Activated naive CD4-positive, alpha-beta T cell treated with anti-CD3 and anti-CD28 coated beads, Interleukin-2, amount 50 U/mL, for 72 hours (primary cell): ENCODE data around the gene WDR35. TPM values are rescaled to one million over a fixed set of nuclear protein-coding genes. Genes with fewer than 3 reads are reported as not detected.

Experiments used
- ATAC-seq, 2 donors: fragments of 150-1000 bp; cut with Tn5 transposase; 2 replicates each; pipeline ENCODE4 v1.10.0; 2021; ENCODE audit warnings: mild to moderate bottlenecking in 2 of 2, moderate library complexity in 2 of 2
- DNase-seq, 2 donors: peaks; one replicate each; pipeline ENCODE4 v3.0.0; 2021 to 2022; ENCODE audit warnings: low spot score in 2 of 2
- H3K27ac Mint-ChIP-seq, 2 donors: one replicate each; pipeline ENCODE4 v1.8.0; 2022; ENCODE audit warnings: mild to moderate bottlenecking in 2 of 2, mixed read lengths in 2 of 2
- H3K36me3 Mint-ChIP-seq, 2 donors: one replicate each; pipeline ENCODE4 v1.8.0; 2022; ENCODE audit warnings: mixed read lengths in 2 of 2
- H3K9me3 Mint-ChIP-seq, 2 donors: one replicate each; pipeline ENCODE4 v1.8.0; 2022; ENCODE audit warnings: mixed read lengths in 2 of 2
- total RNA-seq, 2 donors: library from RNA; stranded (reverse); gene quantifications; one replicate each; pipeline ENCODE4 v1.2.3, GENCODE V29; 2022

WDR35 gene
- total RNA-seq, 2 donors from 2014 or later = 3.4 to 8.9 TPM

GRCh38 chr2:20015482-20016083, 25.7 kb upstream of the WDR35 start:
- no peak for DNase-seq
- H3K36me3 Mint-ChIP-seq = peaks cover 8 to 14% of the 10 kb centered on the region in 2 donors
- H3K27ac Mint-ChIP-seq = no peak overlapping the region
- peaks cover 2 to 12% of the 10 kb centered on the region in 2 donors for H3K9me3 Mint-ChIP-seq
- no peak for ATAC-seq

DNA sequence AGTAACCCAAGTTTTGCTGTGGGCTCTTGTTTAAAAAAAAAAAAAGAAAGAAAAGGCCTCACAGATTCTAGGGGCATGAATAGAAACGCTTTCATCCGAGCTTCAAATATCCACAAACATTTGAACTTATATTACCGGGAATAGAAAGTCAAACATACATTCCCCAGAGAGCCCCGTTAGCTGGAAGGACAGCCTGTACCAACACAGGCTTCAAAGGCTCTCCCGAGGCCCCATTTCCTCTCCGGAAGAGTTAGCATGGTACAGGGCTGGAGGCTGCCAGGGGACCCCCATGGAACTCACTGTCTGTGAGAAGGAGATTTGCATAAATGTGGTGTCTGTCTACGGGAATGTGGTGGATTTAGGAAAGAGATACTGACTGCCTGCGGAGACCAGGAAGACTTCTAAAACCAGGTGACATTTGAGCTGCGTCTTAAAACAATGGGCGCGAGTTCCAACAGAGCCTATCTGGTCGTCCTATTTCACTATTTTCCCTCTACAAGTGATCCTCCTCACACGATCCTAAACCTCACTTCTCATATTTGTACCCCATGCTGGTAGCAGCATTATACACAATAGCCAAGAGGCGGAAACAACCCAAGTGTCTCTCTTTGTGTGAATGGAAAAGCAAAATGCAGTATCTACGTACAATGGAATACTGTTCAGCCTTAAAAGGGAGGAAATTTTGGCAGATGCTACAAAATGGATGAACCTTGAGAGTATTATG, 23.4 kb upstream of the WDR35 start:
- no peak for DNase-seq
- no peak for ATAC-seq
- Mint-ChIP-seq H3K36me3 (no peaks in the 10 kb centered on the region), H3K27ac (no peak overlapping the region), H3K9me3 (no peaks in the 10 kb centered on the region)

DNA sequence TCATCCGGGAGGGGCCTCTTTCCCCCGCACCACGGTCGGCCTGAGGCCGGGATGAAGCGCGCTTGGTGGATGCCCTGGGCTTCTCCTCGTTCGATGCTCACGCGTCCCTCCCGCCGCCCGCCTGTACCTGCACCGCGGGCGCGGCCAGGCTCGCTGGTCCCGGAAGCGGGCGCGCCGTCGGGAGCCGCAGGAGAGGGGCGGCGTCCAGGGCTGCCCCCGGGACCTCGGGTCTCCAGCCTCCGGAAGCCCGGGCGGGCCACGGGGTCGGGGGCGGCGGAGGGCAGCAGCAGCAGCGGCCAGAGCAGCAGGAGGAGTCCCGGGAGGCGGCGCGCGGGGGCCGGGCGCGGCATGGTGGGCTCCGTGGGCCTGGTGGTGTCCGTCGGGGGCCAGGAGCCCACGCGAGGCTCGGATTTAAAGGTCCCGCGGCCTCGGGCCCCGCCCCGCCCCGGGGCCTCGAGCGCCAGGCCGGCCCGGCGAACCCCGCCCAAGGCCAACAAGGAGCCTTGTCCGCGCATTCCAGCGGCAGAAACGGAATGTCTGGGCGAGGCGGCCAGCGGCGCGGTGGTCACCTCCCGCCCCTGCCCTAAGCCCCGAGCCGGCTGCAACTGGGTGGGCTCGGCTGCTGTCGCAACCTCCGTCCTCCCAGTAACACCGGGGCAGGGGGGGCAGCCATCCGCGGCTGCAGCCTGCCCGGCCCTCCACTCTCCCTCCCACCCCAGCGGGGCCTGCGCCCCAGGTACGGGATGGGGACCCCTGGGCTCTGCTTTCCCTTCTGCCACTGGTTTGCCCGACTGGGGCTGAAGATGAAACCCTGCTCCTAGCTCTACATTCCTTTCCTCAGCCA, 22.6 kb upstream of the WDR35 start, which contains the start of gene MATN3:
Gene MATN3 (minus strand): TSS at position 387 of the 844 bp plus-strand sequence. CDS start 37 bp downstream, at position 350.
- H3K27ac Mint-ChIP-seq = no peak within 1 kb of the TSS
- DNase-seq = peak in 1 of 2 donors; percentile 25
- H3K36me3 Mint-ChIP-seq = no peaks in the 10 kb centered on the region
- ATAC-seq = peak; percentile 61 to 68
- no peaks in the 10 kb centered on the region for H3K9me3 Mint-ChIP-seq

DNA sequence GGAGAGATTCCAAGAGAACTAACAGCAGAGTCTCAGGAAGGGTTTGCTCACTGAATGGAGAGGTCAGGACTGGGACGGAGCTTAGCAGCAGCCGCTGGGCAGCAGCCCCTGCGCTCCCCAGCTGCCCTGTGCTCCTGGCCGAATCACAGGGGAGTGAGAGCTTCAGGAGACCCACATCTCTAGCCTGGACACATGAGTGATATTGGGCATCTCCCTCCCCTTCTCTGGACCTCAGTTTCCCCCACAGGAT, 22.1 kb upstream of the WDR35 start:
- no peak for DNase-seq
- H3K36me3 Mint-ChIP-seq = no peaks in the 10 kb centered on the region
- no peaks in the 10 kb centered on the region for H3K9me3 Mint-ChIP-seq
- no peak overlapping the region for H3K27ac Mint-ChIP-seq
- peak in 1 of 2 donors; percentile 18 for ATAC-seq

GRCh38 chr2:20011276-20012031, 21.5 kb upstream of the WDR35 start:
- no peak for DNase-seq
- Mint-ChIP-seq H3K27ac (no peak overlapping the region), H3K36me3 (no peaks in the 10 kb centered on the region), H3K9me3 (no peaks in the 10 kb centered on the region)
- ATAC-seq = no peak

DNA sequence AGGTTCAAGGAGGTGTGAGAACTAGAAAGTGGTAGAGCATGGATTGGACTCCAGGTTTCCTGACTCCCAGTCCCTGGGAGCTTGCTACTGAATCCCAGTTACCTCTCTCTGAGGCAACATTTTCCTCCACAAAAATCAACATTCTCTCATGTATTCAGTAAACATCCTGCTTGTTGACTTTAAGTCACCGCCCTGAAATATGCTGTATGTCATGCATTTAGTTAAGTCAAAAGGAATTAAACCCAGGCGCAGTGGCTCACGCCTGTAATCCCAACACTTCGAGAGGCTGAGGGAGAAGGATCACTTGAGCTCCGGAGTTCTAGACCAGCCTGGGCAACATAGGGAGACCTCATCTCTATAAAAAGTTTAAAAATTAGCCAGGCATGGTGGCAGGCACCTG, 18.8 kb upstream of the WDR35 start:
- Mint-ChIP-seq H3K36me3 (no peaks in the 10 kb centered on the region), H3K27ac (no peak overlapping the region), H3K9me3 (no peaks in the 10 kb centered on the region)
- DNase-seq = no peak
- no peak for ATAC-seq

- DNase-seq = no peak
- no peaks in the 10 kb centered on the region for H3K9me3 Mint-ChIP-seq
- no peaks in the 10 kb centered on the region for H3K36me3 Mint-ChIP-seq
- no peak for ATAC-seq
- no peak overlapping the region for H3K27ac Mint-ChIP-seq
These were observed 16.1 kb upstream of the WDR35 start for GRCh38 chr2:20005891-20006470.

DNA sequence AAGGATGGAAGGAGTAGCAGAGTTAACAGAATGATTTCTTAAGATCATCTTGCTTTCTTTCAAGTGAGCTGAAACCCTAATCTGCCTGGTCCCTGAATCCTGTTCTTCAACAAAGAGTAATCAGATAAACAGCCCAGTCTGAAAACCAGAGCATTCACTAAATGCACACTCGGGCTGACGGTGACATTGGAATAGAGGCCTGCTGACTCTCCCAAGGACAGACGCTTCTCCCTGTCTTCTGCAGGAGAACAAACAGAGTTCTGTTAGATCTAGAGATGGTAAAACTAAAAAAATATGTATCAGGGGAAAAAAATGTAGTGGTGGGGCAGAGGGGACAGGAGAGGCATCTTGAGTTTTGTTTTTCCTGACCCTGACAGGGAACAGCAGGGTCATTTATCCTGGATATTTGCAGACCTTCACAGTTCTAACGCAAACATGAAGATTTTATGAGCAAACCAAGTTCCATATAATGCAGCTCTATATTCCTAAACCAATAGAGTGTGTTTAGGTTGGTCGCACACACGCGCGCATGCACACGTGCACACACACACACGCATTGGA, 15.2 kb upstream of the WDR35 start:
- DNase-seq (no peak), ATAC-seq (no peak)
- no peaks in the 10 kb centered on the region for H3K9me3 Mint-ChIP-seq
- no peaks in the 10 kb centered on the region for H3K36me3 Mint-ChIP-seq
- no peak overlapping the region for H3K27ac Mint-ChIP-seq

DNA sequence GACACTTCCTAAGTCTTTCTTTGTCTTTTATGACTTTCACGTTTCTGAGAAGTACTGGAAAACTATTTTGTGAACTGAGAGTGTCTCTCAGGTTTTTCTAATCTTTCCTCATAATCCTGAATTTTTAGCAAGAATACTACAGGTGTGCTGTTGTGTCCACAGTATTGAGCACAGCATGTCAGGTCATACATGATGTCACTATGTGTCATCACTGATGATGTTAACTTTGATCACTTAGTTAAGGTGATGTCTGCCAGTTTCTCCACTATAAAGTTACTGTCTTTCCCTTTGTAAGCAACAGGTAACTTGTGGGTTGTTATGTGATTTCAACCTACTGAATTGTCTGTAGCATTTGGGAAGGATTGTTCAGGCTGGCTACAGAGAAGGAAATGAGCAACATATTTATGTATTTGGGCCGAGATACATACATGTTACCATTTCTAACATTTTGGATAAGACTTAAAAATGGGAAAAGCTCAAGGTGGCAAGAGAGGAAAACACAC, 11.5 kb upstream of the WDR35 start:
- Mint-ChIP-seq H3K27ac (no peak overlapping the region), H3K9me3 (no peaks in the 10 kb centered on the region), H3K36me3 (no peaks in the 10 kb centered on the region)
- DNase-seq = no peak
- ATAC-seq = no peak

DNA sequence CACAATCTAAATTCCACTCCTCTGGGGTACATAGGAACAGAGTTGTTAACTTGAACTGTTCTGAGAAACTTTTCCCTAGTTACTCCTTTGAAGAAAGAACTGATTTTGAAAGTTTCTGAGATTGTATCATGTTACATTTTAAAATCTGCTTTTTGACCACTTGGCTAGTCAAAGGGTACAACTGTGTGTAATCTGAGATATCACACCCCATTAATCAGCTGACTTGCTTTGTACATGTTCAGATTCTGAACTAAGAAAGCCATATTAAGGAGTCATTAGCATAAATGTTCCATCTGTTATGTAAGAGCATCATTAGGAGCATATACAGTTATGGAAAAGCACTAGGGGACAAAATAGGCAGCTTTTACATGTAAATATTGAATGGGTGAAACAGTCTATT, 3.8 kb upstream of the WDR35 start:
- ATAC-seq = no peak
- peaks cover 7 to 17% of the 10 kb centered on the region in 2 donors for H3K36me3 Mint-ChIP-seq
- H3K27ac Mint-ChIP-seq = no peak overlapping the region
- no peak for DNase-seq
- H3K9me3 Mint-ChIP-seq = no peaks in the 10 kb centered on the region

GRCh38 chr2:19991895-19992294, 2.0 kb upstream of the WDR35 start:
- Mint-ChIP-seq H3K36me3 (peaks cover 11 to 17% of the 10 kb centered on the region in 2 donors), H3K27ac (no peak overlapping the region), H3K9me3 (no peaks in the 10 kb centered on the region)
- ATAC-seq = no peak
- no peak for DNase-seq

DNA sequence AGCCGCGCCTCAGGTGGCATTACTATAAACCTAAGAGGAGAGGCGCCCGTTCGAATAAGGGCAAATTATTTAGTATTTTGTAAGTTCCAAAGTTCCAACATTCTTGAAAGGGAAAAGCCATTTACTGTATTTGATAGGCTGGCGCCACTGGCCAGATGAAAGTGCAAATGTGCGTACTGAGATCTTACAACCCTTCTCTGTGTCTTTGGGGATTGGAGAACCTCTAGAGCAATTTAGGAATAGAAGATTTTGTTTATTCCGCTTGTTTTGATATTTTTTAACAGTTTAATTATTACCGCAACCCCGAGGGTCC, 467 bp upstream of the WDR35 start:
- Mint-ChIP-seq H3K9me3 (no peaks in the 10 kb centered on the region), H3K27ac (peak overlapping the region; percentile 18 to 88), H3K36me3 (peaks cover 11 to 17% of the 10 kb centered on the region in 2 donors)
- no peak for ATAC-seq
- no peak for DNase-seq

- H3K27ac Mint-ChIP-seq = peak overlapping the region; percentile 88 to 92
- no peak for ATAC-seq
- no peak for DNase-seq
- peaks cover 11 to 17% of the 10 kb centered on the region in 2 donors for H3K36me3 Mint-ChIP-seq
- H3K9me3 Mint-ChIP-seq = no peaks in the 10 kb centered on the region
These were observed 601 bp downstream of the WDR35 start for GRCh38 chr2:19989342-19989666.

GRCh38 chr2:19988600-19988999, 1.3 kb downstream of the WDR35 start:
- H3K36me3 Mint-ChIP-seq = peaks cover 11 to 17% of the 10 kb centered on the region in 2 donors
- DNase-seq (no peak), ATAC-seq (no peak)
- peak overlapping the region in 1 of 2 donors; percentile 88 for H3K27ac Mint-ChIP-seq
- H3K9me3 Mint-ChIP-seq = no peaks in the 10 kb centered on the region

DNA sequence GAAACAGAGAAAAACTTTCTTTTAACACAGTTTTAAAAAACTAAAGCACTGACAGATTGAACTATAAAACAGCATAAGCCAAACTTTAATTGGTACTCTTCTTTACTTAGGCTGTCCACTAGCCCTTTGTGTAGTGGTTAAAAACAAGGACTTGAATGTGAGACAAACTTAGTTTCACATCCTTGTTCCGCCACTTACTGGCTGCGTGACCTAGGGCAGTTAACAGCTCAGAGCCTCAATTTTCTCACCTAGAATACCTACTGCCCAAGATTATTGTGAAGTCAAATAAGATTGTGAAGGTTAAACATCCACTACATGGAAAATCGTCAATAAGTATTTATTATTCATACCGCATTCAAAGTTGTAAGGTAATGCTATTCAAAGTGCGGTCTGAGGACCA, 2.0 kb downstream of the WDR35 start:
- DNase-seq (no peak), ATAC-seq (no peak)
- no peak overlapping the region for H3K27ac Mint-ChIP-seq
- H3K9me3 Mint-ChIP-seq = no peaks in the 10 kb centered on the region
- H3K36me3 Mint-ChIP-seq = peaks cover 11 to 17% of the 10 kb centered on the region in 2 donors

GRCh38 chr2:19982268-19982667, 7.6 kb downstream of the WDR35 start:
- ATAC-seq (no peak), DNase-seq (no peak)
- no peak overlapping the region for H3K27ac Mint-ChIP-seq
- peaks cover 6 to 8% of the 10 kb centered on the region in 2 donors for H3K36me3 Mint-ChIP-seq
- no peaks in the 10 kb centered on the region for H3K9me3 Mint-ChIP-seq
